ENCODE data around the gene CDK5R2. TPM values are rescaled to one million over a fixed set of nuclear protein-coding genes. Genes with fewer than 3 reads are reported as not detected.

CDK5R2 gene
- total RNA-seq, 1 donor from 2014 or later, result not detected

DNA sequence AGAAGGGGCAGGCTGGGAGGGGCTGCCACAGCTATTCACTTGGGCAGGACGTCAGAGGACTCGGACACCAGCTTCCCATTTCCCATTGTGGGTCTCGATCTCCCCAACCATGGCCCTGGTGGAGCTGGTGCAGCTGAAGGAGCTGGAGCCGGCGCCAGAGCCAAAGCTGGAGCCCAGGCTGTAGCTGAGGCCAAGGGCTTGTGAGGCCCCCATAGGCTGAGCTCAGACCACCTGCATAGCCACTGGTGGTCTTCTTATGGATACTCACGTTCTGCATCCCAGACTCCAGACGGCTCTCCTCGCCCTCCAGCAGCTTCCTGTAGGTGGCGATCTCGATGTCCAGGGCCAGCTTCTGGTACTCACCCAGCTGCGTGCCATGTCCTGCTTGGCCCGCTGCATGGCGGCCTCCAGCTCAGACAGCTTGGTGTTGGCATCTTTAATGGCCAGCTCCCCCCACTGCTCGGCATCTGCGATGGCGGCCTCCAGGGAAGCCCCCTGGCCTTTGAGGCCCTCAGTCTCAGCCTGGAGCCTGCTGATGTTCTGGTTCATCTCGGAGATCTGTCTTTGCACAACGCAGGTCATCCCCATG is 6.0 kb upstream of the CDK5R2 start:
- no peak overlapping the region for H3K9ac ChIP-seq
- no peaks in the 10 kb centered on the region for H3F3A ChIP-seq (ENCODE audit: low read depth)
- H3K36me3 ChIP-seq, result no peaks in the 10 kb centered on the region
- H3K27ac ChIP-seq, result no peak overlapping the region
- H3K9me3 ChIP-seq (ENCODE audit: low read depth), result no peaks in the 10 kb centered on the region
- Mint-ChIP-seq H3K27ac (no peak overlapping the region), H3K9me3 (no peaks in the 10 kb centered on the region), H3K4me3 (no peak overlapping the region), H3K4me1 (peaks cover 7% of the 10 kb centered on the region), H3K27me3 (ENCODE audit: insufficient read depth, low read depth) (peaks cover 19% of the 10 kb centered on the region), H3K36me3 (no peaks in the 10 kb centered on the region)
- H3K4me2 ChIP-seq, result no peak overlapping the region
- H2AFZ ChIP-seq (replicated peaks), result no peak overlapping the region
- H3K27me3 ChIP-seq, result peaks cover 70% of the 10 kb centered on the region
- TF ChIP-seq CTCF (IDR thresholded peaks at IDR 0.05) (peak; percentile 46), EZH2 (IDR thresholded peaks at IDR 0.05) (no peak)
- H4K20me1 ChIP-seq (ENCODE audit: low read depth), result no peaks in the 10 kb centered on the region
- no peaks in the 10 kb centered on the region for H3K4me1 ChIP-seq
- no peak overlapping the region for H3K4me3 ChIP-seq
- peak; percentile 16 for DNase-seq (ENCODE audit: low spot score)
- no peaks in the 10 kb centered on the region for H3K79me2 ChIP-seq (ENCODE audit: low read depth)

- H3K9ac ChIP-seq, result no peak overlapping the region
- no peaks in the 10 kb centered on the region for H3K9me3 ChIP-seq (ENCODE audit: low read depth)
- Mint-ChIP-seq H3K4me3 (no peak overlapping the region), H3K27ac (no peak overlapping the region), H3K9me3 (no peaks in the 10 kb centered on the region), H3K27me3 (ENCODE audit: insufficient read depth, low read depth) (peaks cover 23% of the 10 kb centered on the region), H3K4me1 (peaks cover 12% of the 10 kb centered on the region), H3K36me3 (no peaks in the 10 kb centered on the region)
- H3K36me3 ChIP-seq, result no peaks in the 10 kb centered on the region
- no peaks in the 10 kb centered on the region for H3K4me1 ChIP-seq
- H3F3A ChIP-seq (ENCODE audit: low read depth), result no peaks in the 10 kb centered on the region
- H3K4me3 ChIP-seq, result no peak overlapping the region
- no peaks in the 10 kb centered on the region for H3K79me2 ChIP-seq (ENCODE audit: low read depth)
- H2AFZ ChIP-seq (replicated peaks), result no peak overlapping the region
- peaks cover 69% of the 10 kb centered on the region for H3K27me3 ChIP-seq
- no peak for TF ChIP-seq EZH2phosphoT487 (IDR thresholded peaks at IDR 0.05)
- TF ChIP-seq CTCF (IDR thresholded peaks at IDR 0.05), result no peak
- TF ChIP-seq EZH2 (IDR thresholded peaks at IDR 0.05), result no peak
- no peak overlapping the region for H3K4me2 ChIP-seq
- H3K27ac ChIP-seq, result no peak overlapping the region
- DNase-seq (ENCODE audit: low spot score), result no peak
- no peaks in the 10 kb centered on the region for H4K20me1 ChIP-seq (ENCODE audit: low read depth)
Measured at GRCh38 chr2:218954541-218955300, 4.7 kb upstream of the CDK5R2 start.

DNA sequence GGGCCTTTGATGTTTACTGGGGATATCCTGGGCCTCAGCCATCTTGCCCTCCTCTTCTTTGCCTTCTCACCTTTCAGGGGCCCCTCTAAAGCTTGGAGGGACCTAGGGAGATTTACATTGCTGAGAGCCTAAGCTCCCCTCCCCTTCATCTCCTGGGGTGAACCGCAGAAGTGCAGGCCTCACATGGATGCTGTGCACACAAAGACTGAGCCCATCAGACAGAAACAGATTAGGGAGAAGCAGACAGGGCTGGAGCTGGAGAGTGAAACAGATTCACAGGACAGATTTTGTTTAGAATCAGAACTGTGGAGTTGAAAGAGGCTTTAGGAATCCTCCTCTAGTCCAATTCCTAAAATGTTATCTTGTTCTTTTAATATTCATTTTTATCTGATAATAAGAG is 3.4 kb upstream of the CDK5R2 start:
- no peak for DNase-seq (ENCODE audit: low spot score)
- peaks cover 29% of the 10 kb centered on the region for H3K27me3 Mint-ChIP-seq (ENCODE audit: insufficient read depth, low read depth)
- H3K4me1 Mint-ChIP-seq, result peaks cover 13% of the 10 kb centered on the region
- H3K36me3 Mint-ChIP-seq, result peaks cover under 1% of the 10 kb centered on the region
- Histone ChIP-seq H3K27ac (no peak overlapping the region), H3K9me3 (ENCODE audit: low read depth) (no peaks in the 10 kb centered on the region), H3K9ac (no peak overlapping the region), H3K36me3 (no peaks in the 10 kb centered on the region), H2AFZ (replicated peaks) (no peak overlapping the region), H3K79me2 (ENCODE audit: low read depth) (no peaks in the 10 kb centered on the region), H4K20me1 (ENCODE audit: low read depth) (peaks cover 9% of the 10 kb centered on the region), H3K4me1 (peaks cover 6% of the 10 kb centered on the region), H3K4me3 (no peak overlapping the region), H3K4me2 (no peak overlapping the region), H3F3A (ENCODE audit: low read depth) (no peaks in the 10 kb centered on the region), H3K27me3 (peaks cover 77% of the 10 kb centered on the region)
- H3K9me3 Mint-ChIP-seq, result no peaks in the 10 kb centered on the region
- H3K27ac Mint-ChIP-seq, result no peak overlapping the region
- H3K4me3 Mint-ChIP-seq, result no peak overlapping the region
- TF ChIP-seq EZH2phosphoT487 (IDR thresholded peaks at IDR 0.05) (no peak), CTCF (IDR thresholded peaks at IDR 0.05) (no peak), EZH2 (IDR thresholded peaks at IDR 0.05) (no peak)

Data from neural progenitor cell (in vitro differentiated cells).